GM19043 (cell line): ENCODE measurements around the gene GRID2.
"Not testable (repeated sequence)": the region's sequence is repeated elsewhere in the genome, so short reads cannot be mapped to it uniquely, and the experiment has no call there.

ENCODE experiments used
- ATAC-seq: cut with Tn5 transposase; IDR thresholded peaks from one replicate; pipeline ENCODE4 v1.9.1; 2021; ENCODE audit warnings: low read depth; ENCODE audit not compliant: unreplicated experiment

Gene GRID2

GRCh38 chr4:93267747-93268146, 964.0 kb downstream of the GRID2 start:
- no peak for ATAC-seq

- ATAC-seq, result no peak
Measured at GRCh38 chr4:93285346-93285745, 981.6 kb downstream of the GRID2 start.

- no peak for ATAC-seq
Measured at GRCh38 chr4:93289241-93289640, 985.5 kb downstream of the GRID2 start.

- ATAC-seq, result no peak
Measured at GRCh38 chr4:93289831-93290230, 986.1 kb downstream of the GRID2 start.

- ATAC-seq, result no peak
Measured at GRCh38 chr4:93299118-93299517, 995.4 kb downstream of the GRID2 start.

- ATAC-seq, result not testable (repeated sequence)
Measured at GRCh38 chr4:93300780-93301555, 997.2 kb downstream of the GRID2 start.

GRCh38 chr4:93302310-93302709, 998.5 kb downstream of the GRID2 start:
- no peak for ATAC-seq

- ATAC-seq, result no peak
Measured at GRCh38 chr4:93303440-93303839, 999.7 kb downstream of the GRID2 start.

GRCh38 chr4:93312299-93312698, 1008.5 kb downstream of the GRID2 start:
- ATAC-seq, result no peak

- no peak for ATAC-seq
Measured at GRCh38 chr4:93313197-93313596, 1009.4 kb downstream of the GRID2 start.

- ATAC-seq, result no peak
Measured at GRCh38 chr4:93317057-93317456, 1013.3 kb downstream of the GRID2 start.

GRCh38 chr4:93317561-93317960, 1013.8 kb downstream of the GRID2 start:
- ATAC-seq, result no peak

GRCh38 chr4:93319041-93319440, 1015.3 kb downstream of the GRID2 start:
- no peak for ATAC-seq

GRCh38 chr4:93320356-93320755, 1016.6 kb downstream of the GRID2 start:
- ATAC-seq, result no peak

GRCh38 chr4:93327346-93327745, 1023.6 kb downstream of the GRID2 start:
- ATAC-seq, result no peak

GRCh38 chr4:93334003-93334402, 1030.2 kb downstream of the GRID2 start:
- peak; percentile 82 for ATAC-seq

- no peak for ATAC-seq
Measured at GRCh38 chr4:93337196-93337595, 1033.4 kb downstream of the GRID2 start.

- ATAC-seq, result no peak
Measured at GRCh38 chr4:93342738-93343137, 1039.0 kb downstream of the GRID2 start.

GRCh38 chr4:93346840-93347239, 1043.1 kb downstream of the GRID2 start:
- ATAC-seq, result no peak

- no peak for ATAC-seq
Measured at GRCh38 chr4:93348896-93349295, 1045.1 kb downstream of the GRID2 start.

- no peak for ATAC-seq
Measured at GRCh38 chr4:93351846-93352245, 1048.1 kb downstream of the GRID2 start.

GRCh38 chr4:93355411-93355810, 1051.6 kb downstream of the GRID2 start:
- no peak for ATAC-seq

GRCh38 chr4:93359586-93359985, 1055.8 kb downstream of the GRID2 start:
- ATAC-seq, result no peak
